ENCODE measurements around the gene SLC9A4.

GRCh38 chr2:102515851-102516250, 42.8 kb downstream of the SLC9A4 start:
- no peak for TF ChIP-seq CTCF (IDR thresholded peaks at IDR 0.05)
- TF ChIP-seq POLR2A (IDR thresholded peaks at IDR 0.05) = no peak

Data from esophagus squamous epithelium (tissue), 4 donors.